ENCODE data around the gene EXTL2. TPM values are rescaled to one million over a fixed set of nuclear protein-coding genes. Genes with fewer than 3 reads are reported as not detected.

The EXTL2 gene
- total RNA-seq, result 19.5 and 19.9 TPM in 2 replicates

GRCh38 chr1:100894603-100895539 lies at the start of gene EXTL2:
Gene EXTL2 (minus strand): TSS chr1:100894842. CDS start chr1:100888757, 6,085 bp downstream.

GRCh38 chr1:100895540-100896480 lies 1.2 kb upstream of the EXTL2 start, which contains the start of gene SLC30A7:
Gene SLC30A7 (plus strand): TSS chr1:100896090. CDS start chr1:100896263, 173 bp downstream.

Other genes with a start within 250 kb of the EXTL2 start
- 15.0 and 18.8 TPM in 2 replicates for gene VCAM1, start 175.1 kb downstream of the EXTL2 start, total RNA-seq
- gene SLC30A7, start 1.2 kb upstream of the EXTL2 start, total RNA-seq, result 22.3 and 22.6 TPM in 2 replicates
- 29.6 and 36.3 TPM in 2 replicates for gene DPH5, start 130.9 kb upstream of the EXTL2 start, total RNA-seq

All from cardiac ventricle fibroblast (primary cell).